Naive B cell (primary cell): ENCODE data around the gene CMSS1. TPM values are rescaled to one million over a fixed set of nuclear protein-coding genes. Genes with fewer than 3 reads are reported as not detected.

Experiments used
- ATAC-seq, 2 donors: fragments of 150-1000 bp; cut with Tn5 transposase; 2 replicates each; pipeline ENCODE4 v1.10.0; 2021; ENCODE audit warnings: low read depth in 2 of 2, mild to moderate bottlenecking in 2 of 2, moderate library complexity in 2 of 2
- DNase-seq: peaks from one replicate; pipeline ENCODE4 v3.0.0; 2022
- H3K27ac Mint-ChIP-seq, 6 donors: one replicate each; pipeline ENCODE4 v1.8.0; 2020 to 2022; ENCODE audit warnings: mild to moderate bottlenecking in 6 of 6, mixed read lengths in 6 of 6, moderate library complexity in 5 of 6, inconsistent platforms in 2 of 6
- H3K27me3 Mint-ChIP-seq, 3 donors: one replicate each; pipeline ENCODE4 v1.8.0; 2021 to 2022; ENCODE audit warnings: mixed read lengths in 3 of 3, mild to moderate bottlenecking in 1 of 3
- H3K36me3 Mint-ChIP-seq, 2 donors: one replicate each; pipeline ENCODE4 v1.8.0; 2020 to 2022; ENCODE audit warnings: mixed read lengths in 2 of 2, inconsistent platforms in 1 of 2, mild to moderate bottlenecking in 1 of 2
- H3K4me1 Mint-ChIP-seq, 3 donors: one replicate each; pipeline ENCODE4 v1.8.0; 2020 to 2022; ENCODE audit warnings: mixed read lengths in 3 of 3, inconsistent platforms in 1 of 3, mild to moderate bottlenecking in 1 of 3, moderate library complexity in 1 of 3
- H3K4me3 Mint-ChIP-seq, 8 donors: one replicate each; pipeline ENCODE4 v1.8.0; 2020 to 2022; ENCODE audit warnings: mild to moderate bottlenecking in 8 of 8, mixed read lengths in 8 of 8, moderate library complexity in 8 of 8, inconsistent platforms in 2 of 8
- H3K9me3 Mint-ChIP-seq, 7 donors: one replicate each; pipeline ENCODE4 v1.8.0; 2020 to 2022; ENCODE audit warnings: mixed read lengths in 7 of 7, mild to moderate bottlenecking in 5 of 7, inconsistent platforms in 2 of 7, moderate library complexity in 1 of 7
- polyA plus RNA-seq, 6 donors: library from polyadenylated mRNA; unstranded; fragments of 300-500 nt; fragmentation: Illumina TruSeq; gene quantifications; one replicate each; pipeline ENCODE4 v1.2.3, GENCODE V29; 2021; ENCODE audit warnings: low read depth in 6 of 6

Gene CMSS1
- polyA plus RNA-seq, 6 donors from 2014 or later = 18.6 to 80.3 (median 26.7) TPM

GRCh38 chr3:100006570-100007271, 189.1 kb downstream of the CMSS1 start:
- Mint-ChIP-seq H3K4me1 (peaks cover 22 to 24% (median 24%) of the 10 kb centered on the region in 3 donors), H3K9me3 (no peaks in the 10 kb centered on the region), H3K27me3 (no peaks in the 10 kb centered on the region), H3K36me3 (no peaks in the 10 kb centered on the region), H3K4me3 (no peak overlapping the region), H3K27ac (peak overlapping the region in 2 of 6 donors; percentile 28 to 71)
- DNase-seq (no peak), ATAC-seq (no peak)

- peaks cover 20 to 24% (median 22%) of the 10 kb centered on the region in 3 donors for H3K4me1 Mint-ChIP-seq
- ATAC-seq (no peak), DNase-seq (no peak)
- peak overlapping the region in 4 of 6 donors; percentile 6 to 63 (median 19) for H3K27ac Mint-ChIP-seq
- no peaks in the 10 kb centered on the region for H3K9me3 Mint-ChIP-seq
- H3K36me3 Mint-ChIP-seq = no peaks in the 10 kb centered on the region
- no peak overlapping the region for H3K4me3 Mint-ChIP-seq
- no peaks in the 10 kb centered on the region for H3K27me3 Mint-ChIP-seq
Measured at GRCh38 chr3:100007313-100007712, 189.7 kb downstream of the CMSS1 start.

- peaks cover 16 to 22% (median 18%) of the 10 kb centered on the region in 3 donors for H3K4me1 Mint-ChIP-seq
Measured at GRCh38 chr3:100008081-100008698, 190.5 kb downstream of the CMSS1 start.

GRCh38 chr3:100009276-100010086, 191.8 kb downstream of the CMSS1 start:
- H3K27ac Mint-ChIP-seq = peak overlapping the region in 3 of 6 donors; percentile 0 to 61 (median 18)
- H3K27me3 Mint-ChIP-seq = no peaks in the 10 kb centered on the region
- H3K4me3 Mint-ChIP-seq = no peak overlapping the region
- ATAC-seq (no peak), DNase-seq (no peak)
- H3K4me1 Mint-ChIP-seq = peaks cover 11 to 17% (median 15%) of the 10 kb centered on the region in 3 donors
- H3K36me3 Mint-ChIP-seq = no peaks in the 10 kb centered on the region
- no peaks in the 10 kb centered on the region for H3K9me3 Mint-ChIP-seq

More at GRCh38 chr3:100008081-100008698, 190.5 kb downstream of the CMSS1 start:
- Mint-ChIP-seq H3K36me3 (no peaks in the 10 kb centered on the region), H3K27ac (no peak overlapping the region), H3K27me3 (no peaks in the 10 kb centered on the region), H3K9me3 (no peaks in the 10 kb centered on the region), H3K4me3 (no peak overlapping the region)
- DNase-seq (no peak), ATAC-seq (no peak)

- ATAC-seq = no peak
- Mint-ChIP-seq H3K27ac (peak overlapping the region in 2 of 6 donors; percentile 0 to 18), H3K9me3 (peaks cover 0 to 3% (median 0%) of the 10 kb centered on the region in 7 donors), H3K4me1 (peaks cover 11 to 13% (median 12%) of the 10 kb centered on the region in 3 donors), H3K36me3 (peaks cover 0 to 3% of the 10 kb centered on the region in 2 donors), H3K4me3 (no peak overlapping the region), H3K27me3 (no peaks in the 10 kb centered on the region)
- no peak for DNase-seq
Measured at GRCh38 chr3:100010087-100010417, 192.4 kb downstream of the CMSS1 start.

- Mint-ChIP-seq H3K36me3 (peaks cover 0 to 6% of the 10 kb centered on the region in 2 donors), H3K27me3 (no peaks in the 10 kb centered on the region), H3K4me1 (peaks cover 0 to 6% (median 0%) of the 10 kb centered on the region in 3 donors), H3K9me3 (peaks cover 0 to 5% (median 0%) of the 10 kb centered on the region in 7 donors), H3K4me3 (no peak overlapping the region), H3K27ac (peak overlapping the region in 1 of 6 donors; percentile 22)
- DNase-seq (no peak), ATAC-seq (no peak)
Measured at GRCh38 chr3:100018806-100019205, 201.1 kb downstream of the CMSS1 start.

GRCh38 chr3:100019719-100020118, 202.1 kb downstream of the CMSS1 start:
- Mint-ChIP-seq H3K36me3 (peaks cover 0 to 6% of the 10 kb centered on the region in 2 donors), H3K4me3 (no peak overlapping the region), H3K4me1 (peaks cover 0 to 4% (median 0%) of the 10 kb centered on the region in 3 donors), H3K27ac (no peak overlapping the region), H3K9me3 (peaks cover 0 to 5% (median 0%) of the 10 kb centered on the region in 7 donors), H3K27me3 (no peaks in the 10 kb centered on the region)
- DNase-seq = no peak
- ATAC-seq = no peak

GRCh38 chr3:100020876-100021644, 203.4 kb downstream of the CMSS1 start:
- H3K4me1 Mint-ChIP-seq = peaks cover 0 to 4% (median 0%) of the 10 kb centered on the region in 3 donors
- ATAC-seq (no peak), DNase-seq (no peak)
- H3K9me3 Mint-ChIP-seq = no peaks in the 10 kb centered on the region
- H3K4me3 Mint-ChIP-seq = no peak overlapping the region
- no peak overlapping the region for H3K27ac Mint-ChIP-seq
- H3K36me3 Mint-ChIP-seq = no peaks in the 10 kb centered on the region
- no peaks in the 10 kb centered on the region for H3K27me3 Mint-ChIP-seq

GRCh38 chr3:100022506-100022905, 204.8 kb downstream of the CMSS1 start:
- ATAC-seq (no peak), DNase-seq (no peak)
- no peak overlapping the region for H3K27ac Mint-ChIP-seq
- H3K4me1 Mint-ChIP-seq = peaks cover 0 to 4% (median 0%) of the 10 kb centered on the region in 3 donors
- H3K27me3 Mint-ChIP-seq = no peaks in the 10 kb centered on the region
- no peak overlapping the region for H3K4me3 Mint-ChIP-seq
- H3K9me3 Mint-ChIP-seq = no peaks in the 10 kb centered on the region
- no peaks in the 10 kb centered on the region for H3K36me3 Mint-ChIP-seq

- Mint-ChIP-seq H3K9me3 (no peaks in the 10 kb centered on the region), H3K4me3 (no peak overlapping the region), H3K27me3 (no peaks in the 10 kb centered on the region), H3K4me1 (peaks cover 0 to 4% (median 0%) of the 10 kb centered on the region in 3 donors), H3K27ac (peak overlapping the region in 2 of 6 donors; percentile 9 to 11), H3K36me3 (no peaks in the 10 kb centered on the region)
- ATAC-seq (no peak), DNase-seq (no peak)
Measured at GRCh38 chr3:100023150-100023549, 205.5 kb downstream of the CMSS1 start.

GRCh38 chr3:100023595-100023994, 205.9 kb downstream of the CMSS1 start:
- no peak overlapping the region for H3K4me3 Mint-ChIP-seq
- H3K27ac Mint-ChIP-seq = peak overlapping the region in 3 of 6 donors; percentile 11 to 36 (median 12)
- DNase-seq (no peak), ATAC-seq (no peak)
- H3K9me3 Mint-ChIP-seq = no peaks in the 10 kb centered on the region
- H3K4me1 Mint-ChIP-seq = peaks cover 0 to 4% (median 0%) of the 10 kb centered on the region in 3 donors
- no peaks in the 10 kb centered on the region for H3K36me3 Mint-ChIP-seq
- H3K27me3 Mint-ChIP-seq = no peaks in the 10 kb centered on the region

GRCh38 chr3:100024520-100025303, 207.1 kb downstream of the CMSS1 start:
- Mint-ChIP-seq H3K9me3 (no peaks in the 10 kb centered on the region), H3K27me3 (no peaks in the 10 kb centered on the region), H3K36me3 (no peaks in the 10 kb centered on the region), H3K4me3 (no peak overlapping the region), H3K27ac (peak overlapping the region in 1 of 6 donors; percentile 27), H3K4me1 (no peaks in the 10 kb centered on the region)
- ATAC-seq (no peak), DNase-seq (no peak)
